TTC549 (cell line): Measurements from ENCODE around the gene STAU1.
"Not testable (repeated sequence)": the region's sequence is repeated elsewhere in the genome, so short reads cannot be mapped to it uniquely, and the experiment has no call there.

Source experiments
- FAIRE-seq: peaks from 2 replicates; lab custom pipeline; 2012; peaks lifted over from hg19 to GRCh38; lab: Jason Lieb, UNC

STAU1 gene

DNA sequence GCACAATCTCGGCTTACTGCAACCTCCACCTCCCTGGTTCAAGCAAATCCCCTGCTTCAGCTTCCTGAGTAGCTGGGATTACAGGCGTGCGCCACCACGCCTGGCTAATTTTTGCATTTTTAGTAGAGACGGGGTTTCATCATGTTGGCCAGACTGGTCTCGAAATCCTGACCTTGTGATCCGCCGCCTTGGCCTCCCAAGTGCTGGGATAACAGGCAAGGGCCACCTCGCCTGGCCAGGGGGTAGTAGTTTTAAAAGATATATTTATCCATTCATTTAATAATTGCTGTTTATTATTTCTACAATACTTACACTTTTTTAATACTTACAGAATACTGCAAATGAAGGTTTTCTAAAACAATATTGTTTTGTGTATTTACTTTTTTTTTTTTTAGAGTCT, 15.6 kb upstream of the STAU1 start:
- no peak for FAIRE-seq

DNA sequence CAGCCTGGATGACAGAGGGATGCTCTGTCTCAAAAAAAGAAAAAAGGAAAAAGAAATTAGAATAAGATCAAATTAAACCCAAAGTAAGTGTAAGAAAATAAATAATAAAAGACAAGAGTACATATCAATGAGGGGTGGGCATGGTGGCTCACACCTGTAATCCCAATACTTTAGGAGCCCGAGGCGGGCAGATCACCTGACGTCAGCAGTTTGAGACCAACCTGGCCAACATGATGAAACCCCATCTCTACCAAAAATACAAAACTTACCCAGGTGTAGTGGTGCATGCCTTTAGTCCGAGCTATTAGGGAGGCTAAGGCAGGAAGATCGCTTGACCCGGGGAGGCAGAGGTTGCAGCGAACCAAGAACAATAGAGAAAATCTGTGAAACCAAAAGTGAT, 14.9 kb upstream of the STAU1 start:
- FAIRE-seq = no peak

- FAIRE-seq = no peak
Measured at GRCh38 chr20:49199729-49200293, 11.7 kb upstream of the STAU1 start.

DNA sequence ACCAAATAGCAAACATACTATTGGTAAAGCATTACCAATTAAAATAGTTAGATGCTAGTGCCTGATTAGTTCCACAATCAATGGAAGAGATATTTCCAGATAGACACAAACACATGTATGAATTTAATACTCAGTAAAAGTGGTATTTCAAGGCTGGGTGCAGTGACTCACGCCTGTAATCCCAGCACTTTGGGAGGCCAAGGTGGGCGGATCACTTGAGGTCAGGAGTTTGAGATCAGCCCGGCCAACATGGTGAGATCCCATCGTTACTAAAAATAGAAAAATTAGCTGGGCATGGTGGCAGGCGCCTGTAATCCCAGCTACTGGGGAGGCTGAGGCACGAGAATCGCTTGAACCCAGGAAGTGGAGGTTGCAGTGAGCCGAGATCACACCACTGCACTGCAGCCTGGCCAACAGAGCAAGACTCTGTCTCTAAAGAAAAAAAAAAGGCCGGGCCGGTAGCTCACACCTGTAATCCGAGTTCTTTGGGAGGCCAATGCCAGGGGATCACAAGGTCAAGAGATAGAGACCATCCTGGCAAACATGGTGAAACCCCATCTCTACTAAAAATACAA, 4.9 kb upstream of the STAU1 start:
- not testable (repeated sequence) for FAIRE-seq

DNA sequence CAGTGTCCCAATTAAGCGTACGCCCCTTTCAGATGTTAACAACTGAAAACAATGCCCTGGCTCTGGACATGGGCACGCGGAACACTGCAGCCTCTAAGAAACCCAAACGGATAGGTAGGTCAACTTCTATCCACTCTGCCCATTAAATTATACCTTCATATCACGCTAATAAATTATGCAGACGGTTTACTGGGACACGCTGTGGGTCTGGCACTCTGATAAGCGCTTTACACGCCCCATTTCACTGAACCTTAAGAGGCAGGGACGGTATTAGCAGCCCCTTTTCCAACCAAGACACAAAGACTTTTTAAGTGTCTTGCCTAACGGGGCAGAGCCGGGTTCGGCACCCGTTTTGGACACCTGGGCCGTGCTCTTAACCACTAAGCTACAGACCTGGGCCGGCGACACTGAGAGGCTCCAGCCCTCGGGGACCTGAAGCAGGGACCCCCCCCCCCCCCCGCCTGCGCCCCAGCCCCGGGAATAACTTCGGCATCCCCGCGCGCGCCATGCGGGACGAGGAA, 744 bp downstream of the STAU1 start:
- FAIRE-seq = no peak

DNA sequence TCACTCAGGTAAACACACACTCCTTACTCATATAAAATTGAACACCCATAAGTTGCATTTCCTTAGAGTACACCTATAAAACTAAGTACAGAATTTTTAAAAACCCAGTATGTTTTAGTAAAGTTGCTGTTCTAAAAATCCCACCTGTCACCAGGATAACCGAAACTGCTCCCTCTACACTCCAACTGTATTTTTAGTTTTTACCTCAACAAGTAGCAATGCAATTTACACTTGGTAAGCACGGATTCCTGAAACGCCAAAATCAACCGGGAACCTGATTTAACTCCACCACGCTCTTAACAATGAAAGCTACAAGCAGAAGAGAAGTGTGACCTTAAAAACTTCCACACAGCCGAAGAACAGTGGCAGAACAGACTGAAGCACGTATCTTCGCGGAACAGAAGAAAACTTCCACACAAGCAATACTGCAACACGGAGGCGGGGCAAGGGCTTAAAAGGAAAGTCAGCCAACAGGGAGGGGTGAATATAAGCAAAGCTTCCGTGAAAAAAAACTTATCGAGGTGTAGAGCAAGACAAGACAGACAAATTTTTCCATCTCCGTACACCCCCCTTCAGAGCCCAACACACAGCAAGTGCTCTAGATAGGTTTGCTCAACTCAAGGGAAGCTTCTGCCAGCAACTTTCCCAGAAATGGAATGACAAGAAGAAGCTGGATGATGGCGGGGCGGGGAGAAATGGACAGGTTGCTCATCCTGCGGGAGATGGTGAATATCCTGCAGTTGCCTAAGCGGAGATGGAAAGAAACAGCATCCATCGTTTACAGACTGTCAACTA, 1.4 kb downstream of the STAU1 start:
- no peak for FAIRE-seq

DNA sequence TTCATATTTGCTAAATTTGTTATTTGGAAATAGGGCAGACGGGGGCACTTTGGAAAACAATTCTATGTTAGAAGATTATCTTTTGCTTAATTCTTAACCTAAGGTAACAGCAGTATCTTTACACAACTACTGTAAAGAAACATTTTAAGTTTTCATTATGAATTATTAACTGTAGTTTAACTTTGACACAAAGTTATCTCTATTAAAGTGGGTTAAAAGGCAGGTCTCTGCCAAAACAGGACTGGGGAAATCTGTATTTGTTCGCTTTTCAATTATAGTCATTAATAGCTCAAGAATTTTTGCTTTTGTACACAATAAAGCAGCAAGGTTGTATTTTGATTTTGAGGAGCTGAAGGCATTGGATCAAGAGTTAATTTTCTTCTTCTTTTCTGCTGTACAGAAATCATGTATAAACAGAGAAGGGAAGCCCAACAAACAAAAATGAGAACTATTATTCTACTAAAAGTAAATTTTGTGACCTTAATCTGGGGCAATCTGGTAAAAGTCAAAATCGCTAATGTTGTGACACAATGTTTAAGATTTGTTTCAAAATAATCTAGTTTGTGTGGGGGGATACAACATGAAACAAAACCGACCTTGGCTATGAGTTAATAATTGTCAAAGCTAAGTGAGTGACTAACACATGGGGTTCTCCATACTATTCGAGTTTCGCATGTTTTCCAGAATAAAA, 2.9 kb downstream of the STAU1 start:
- FAIRE-seq = no peak

GRCh38 chr20:49184691-49185070, 3.5 kb downstream of the STAU1 start:
- no peak for FAIRE-seq

DNA sequence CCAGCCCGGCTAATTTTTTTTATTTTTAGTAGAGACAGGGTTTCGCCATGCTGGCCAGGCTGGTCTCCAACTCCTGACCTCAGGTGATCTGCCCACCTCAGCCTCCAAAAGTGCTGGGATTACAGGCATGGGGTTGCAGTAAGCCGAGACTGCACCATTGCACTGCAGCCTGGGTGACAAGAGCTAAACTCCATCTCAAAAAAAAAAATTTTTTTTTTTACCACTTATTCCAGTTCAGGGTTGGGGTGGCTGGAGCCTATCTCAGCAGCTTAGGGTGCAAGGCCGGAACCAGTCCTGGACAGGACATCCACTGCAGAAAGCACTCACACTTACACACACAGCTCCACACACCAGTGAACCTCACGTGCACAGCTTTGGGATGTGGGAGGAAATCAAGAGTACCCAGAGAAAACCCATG, 4.0 kb downstream of the STAU1 start:
- FAIRE-seq = not testable (repeated sequence)

- FAIRE-seq = no peak
Measured at GRCh38 chr20:49183444-49183843, 4.7 kb downstream of the STAU1 start.

GRCh38 chr20:49181265-49181877, 6.8 kb downstream of the STAU1 start:
- no peak for FAIRE-seq

DNA sequence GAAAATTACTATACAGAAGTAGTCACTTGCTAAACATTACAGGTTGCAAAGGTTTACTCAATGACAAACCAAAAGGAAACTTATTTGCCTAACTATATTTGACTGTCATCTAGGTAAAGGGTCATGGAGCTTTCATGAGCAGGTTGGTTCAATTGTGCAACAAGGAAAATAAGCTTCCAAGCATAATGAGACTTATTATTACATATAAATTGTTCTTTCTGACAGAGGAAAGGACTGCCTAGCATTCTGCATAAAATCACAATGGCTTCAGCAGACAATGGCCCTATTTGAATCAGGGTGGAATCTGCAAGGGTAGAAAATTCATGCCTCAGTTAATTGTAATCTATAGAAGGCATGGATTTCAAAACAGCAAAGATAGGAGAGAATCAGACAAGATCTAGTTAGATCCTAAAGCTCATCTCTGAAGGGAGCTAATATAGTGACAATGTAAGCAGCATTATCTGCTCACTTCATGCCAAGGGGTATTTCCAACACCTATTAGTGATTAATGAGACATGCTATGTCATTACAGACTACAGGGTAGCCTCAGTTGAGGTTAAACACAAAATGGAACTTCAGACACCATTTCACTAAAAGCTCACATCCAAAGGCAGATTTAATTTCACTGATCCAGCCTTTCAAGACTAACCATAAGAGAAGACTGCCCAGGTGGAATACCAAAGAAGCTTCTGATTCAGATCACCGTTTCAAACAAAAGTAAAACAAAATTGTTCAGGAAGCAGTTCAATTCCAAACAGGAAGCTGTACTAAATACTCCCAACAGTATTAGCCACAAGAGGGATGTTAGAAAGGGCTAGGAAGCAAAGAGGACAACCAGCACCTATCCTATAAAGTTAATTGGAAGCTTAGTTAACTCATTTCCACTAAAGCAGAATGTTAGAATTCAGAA, 8.5 kb downstream of the STAU1 start:
- FAIRE-seq = no peak

GRCh38 chr20:49174183-49174582, 14.0 kb downstream of the STAU1 start:
- no peak for FAIRE-seq

GRCh38 chr20:49172413-49172812, 15.7 kb downstream of the STAU1 start:
- no peak for FAIRE-seq

DNA sequence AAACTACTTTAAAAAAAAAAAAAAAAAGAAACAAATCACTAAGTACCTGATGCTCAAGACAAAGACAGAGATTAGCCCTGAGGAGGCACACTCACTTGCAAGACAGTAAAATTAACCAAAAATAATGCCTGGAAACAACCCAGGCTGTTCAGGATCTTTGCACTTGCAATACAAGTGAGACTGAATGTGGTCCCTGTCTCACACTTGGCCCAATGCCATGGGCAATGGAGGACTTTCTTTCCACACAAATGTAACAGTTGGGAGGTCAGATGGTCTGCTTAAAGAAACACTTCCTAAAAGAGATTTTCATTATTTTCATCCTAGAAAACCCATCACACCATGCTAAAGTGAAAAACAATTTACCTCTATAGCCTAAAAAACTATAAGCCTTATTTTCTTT, 16.2 kb downstream of the STAU1 start:
- no peak for FAIRE-seq

- FAIRE-seq = no peak
Measured at GRCh38 chr20:49170714-49171113, 17.4 kb downstream of the STAU1 start.

- FAIRE-seq = no peak
Measured at GRCh38 chr20:49169547-49169946, 18.6 kb downstream of the STAU1 start.

- not testable (repeated sequence) for FAIRE-seq
Measured at GRCh38 chr20:49168864-49169263, 19.3 kb downstream of the STAU1 start.

DNA sequence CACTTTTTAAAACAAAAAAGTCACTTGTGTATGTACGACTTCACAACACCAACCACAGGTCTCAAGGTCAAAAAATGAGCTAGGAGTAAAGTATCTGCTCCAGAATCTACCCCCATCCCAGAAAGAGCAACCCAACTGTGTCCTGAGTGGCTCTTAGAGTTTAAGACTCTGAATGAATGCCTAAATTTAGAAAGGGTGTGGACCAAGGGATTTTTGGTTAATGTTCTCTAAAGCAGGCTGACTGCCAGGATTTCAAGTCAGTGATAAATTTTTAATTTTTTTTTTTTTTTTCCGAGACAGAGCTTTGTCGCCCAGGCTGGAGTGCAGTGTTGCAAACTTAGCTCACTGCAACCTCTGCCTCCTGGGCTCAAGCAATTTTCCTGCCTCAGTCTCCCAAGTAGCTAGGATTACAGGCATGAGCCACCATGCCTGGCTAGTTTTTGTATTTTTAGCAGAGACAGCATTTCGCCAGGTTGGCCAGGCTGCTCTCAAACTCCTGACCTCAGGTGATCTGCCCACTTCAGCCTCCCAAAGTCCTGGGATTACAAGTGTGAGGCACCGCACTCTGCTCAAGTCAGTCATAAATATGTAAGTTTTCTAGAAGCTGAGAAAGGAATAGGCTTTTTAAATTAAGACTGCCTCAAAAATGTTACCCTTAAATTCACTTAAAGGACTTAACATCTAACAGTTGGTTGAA, 20.2 kb downstream of the STAU1 start:
- FAIRE-seq = no peak

GRCh38 chr20:49166534-49167449, 21.3 kb downstream of the STAU1 start:
- no peak for FAIRE-seq
